MM.1S (cell line): ENCODE measurements around the gene TMPRSS6.

Experiments used
- DNase-seq: peaks from one replicate; pipeline ENCODE4 v3.0.0-alpha.2; 2015
- H2AFZ ChIP-seq: fragments of 300-600 bp; sonication (generic); 2 replicates; pipeline ENCODE4 v1.6.0; 2016; ENCODE audit warnings: antibody characterized with exemption, low read length
- H3F3A ChIP-seq: fragments of 300-600 bp; sonication (generic); 2 replicates; pipeline ENCODE4 v1.6.1; 2016; ENCODE audit warnings: mild to moderate bottlenecking, antibody characterized with exemption, low read length, moderate library complexity, mixed read lengths; ENCODE audit not compliant: insufficient read depth
- H3K27ac ChIP-seq: fragments of 300-600 bp; sonication (generic); 2 replicates; pipeline ENCODE4 v1.5.1; 2016; ENCODE audit warnings: mild to moderate bottlenecking, low read length
- H3K27me3 ChIP-seq: fragments of 300-600 bp; sonication (generic); replicated peaks from 2 replicates; pipeline ENCODE4 v1.6.0; 2016; ENCODE audit warnings: low read length; ENCODE audit not compliant: insufficient read depth
- H3K36me3 ChIP-seq: fragments of 300-600 bp; sonication (generic); replicated peaks from 2 replicates; pipeline ENCODE4 v1.6.1; 2016; ENCODE audit warnings: mild to moderate bottlenecking, low read length, mixed read lengths; ENCODE audit not compliant: insufficient read depth
- H3K4me1 ChIP-seq: fragments of 300-600 bp; sonication (generic); 2 replicates; pipeline ENCODE4 v1.6.1; 2016; ENCODE audit warnings: low read length, mixed read lengths
- H3K4me2 ChIP-seq: fragments of 300-600 bp; sonication (generic); 2 replicates; pipeline ENCODE4 v1.6.0; 2016; ENCODE audit warnings: low read depth, low read length
- H3K4me3 ChIP-seq: fragments of 300-600 bp; sonication (generic); 2 replicates; pipeline ENCODE4 v1.5.1; 2016; ENCODE audit warnings: low read length, mixed read lengths
- H3K79me2 ChIP-seq: fragments of 300-600 bp; sonication (generic); 2 replicates; pipeline ENCODE4 v1.6.1; 2016; ENCODE audit warnings: mixed run types, low read length, mixed read lengths
- H3K9ac ChIP-seq: fragments of 300-600 bp; sonication (generic); 2 replicates; pipeline ENCODE4 v1.6.1; 2016; ENCODE audit warnings: low read length, mixed read lengths
- H3K9me2 ChIP-seq: fragments of 300-600 bp; sonication (generic); replicated peaks from 2 replicates; pipeline ENCODE4 v1.6.1; 2016; ENCODE audit warnings: mild to moderate bottlenecking, low read length, mixed read lengths; ENCODE audit not compliant: insufficient read depth
- H3K9me3 ChIP-seq: fragments of 300-600 bp; sonication (generic); replicated peaks from 2 replicates; pipeline ENCODE4 v1.6.1; 2016; ENCODE audit warnings: mild to moderate bottlenecking, low read length, mixed read lengths; ENCODE audit not compliant: insufficient read depth
- H4K20me1 ChIP-seq: fragments of 300-600 bp; sonication (generic); 2 replicates; pipeline ENCODE4 v1.6.1; 2016; ENCODE audit warnings: mild to moderate bottlenecking, low read length, moderate library complexity, mixed read lengths; ENCODE audit not compliant: insufficient read depth
- EZH2 ChIP-seq: fragments of 300-600 bp; sonication (generic); optimal IDR thresholded peaks from 2 replicates; pipeline ENCODE3; 2017; ENCODE audit warnings: low read depth, mild to moderate bottlenecking, antibody characterized with exemption, low read length, mixed read lengths
- EZH2phosphoT487 ChIP-seq: fragments of 300-600 bp; sonication (generic); IDR thresholded peaks from 2 replicates; pipeline ENCODE4 v1.6.1; 2018; ENCODE audit warnings: antibody characterized with exemption, low read length
- TF ChIP-seq, protein P1 (sequence below): fragments of 300-600 bp; sonication (generic); IDR thresholded peaks from 2 replicates; pipeline ENCODE4 v1.5.1; 2016; ENCODE audit warnings: antibody characterized with exemption, low read length, mixed read lengths

Gene TMPRSS6

DNA sequence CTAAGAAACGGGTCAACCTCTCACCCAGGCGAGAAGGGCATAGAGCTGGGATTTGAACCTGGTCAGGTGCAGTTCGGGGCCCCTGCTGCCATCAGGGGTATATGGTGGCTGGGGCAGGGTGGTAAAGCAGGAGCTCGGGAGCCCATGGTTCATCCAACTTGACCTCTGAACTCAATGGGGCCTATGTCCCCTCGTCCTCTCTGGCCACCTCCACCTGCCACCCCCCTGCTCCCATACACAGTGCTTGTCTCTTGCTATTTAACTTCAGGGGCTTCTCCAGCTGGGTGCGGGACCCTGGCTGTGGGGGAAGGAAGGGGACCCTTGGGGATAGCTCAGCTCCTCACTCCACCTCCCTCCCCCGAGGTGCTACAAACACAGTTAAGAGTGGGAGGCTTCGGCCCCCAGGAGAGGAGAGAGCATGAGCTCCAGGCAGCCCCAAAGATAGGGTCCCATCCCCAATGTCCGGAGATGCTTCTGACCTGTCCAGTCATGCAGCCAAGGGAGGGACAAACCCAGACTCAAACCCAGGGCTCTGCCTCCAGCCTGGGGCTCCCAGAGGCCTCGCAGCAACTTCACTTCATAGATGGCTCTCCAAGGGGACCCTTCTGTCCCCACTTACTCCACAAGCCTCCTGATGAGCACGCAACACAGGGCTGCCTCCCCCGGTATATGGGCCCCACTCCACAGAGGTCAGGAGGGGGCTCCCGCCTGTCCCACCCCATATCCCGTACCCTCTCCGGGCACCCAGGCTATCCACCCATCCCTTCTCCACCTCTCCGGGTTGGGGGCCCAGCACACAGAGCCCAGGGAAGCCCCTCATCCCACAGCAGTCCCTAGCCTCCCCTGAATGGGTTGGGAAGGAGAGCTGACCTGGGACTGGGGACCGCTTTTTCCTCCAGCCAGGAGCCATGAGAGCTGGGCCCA lies 39.5 kb upstream of the TMPRSS6 start:
- TF ChIP-seq EZH2phosphoT487 (no peak), EZH2 (no peak)
- Histone ChIP-seq H3K9me3 (no peaks in the 10 kb centered on the region), H3K9ac (no peak overlapping the region), H3K4me3 (no peak overlapping the region), H4K20me1 (no peaks in the 10 kb centered on the region), H3K4me1 (no peaks in the 10 kb centered on the region), H3K27me3 (peaks cover 69% of the 10 kb centered on the region), H3K9me2 (no peaks in the 10 kb centered on the region), H3F3A (no peaks in the 10 kb centered on the region), H3K79me2 (no peaks in the 10 kb centered on the region), H3K36me3 (no peaks in the 10 kb centered on the region), H3K4me2 (no peak overlapping the region), H2AFZ (no peak overlapping the region), H3K27ac (no peak overlapping the region)
- no peak for DNase-seq

DNA sequence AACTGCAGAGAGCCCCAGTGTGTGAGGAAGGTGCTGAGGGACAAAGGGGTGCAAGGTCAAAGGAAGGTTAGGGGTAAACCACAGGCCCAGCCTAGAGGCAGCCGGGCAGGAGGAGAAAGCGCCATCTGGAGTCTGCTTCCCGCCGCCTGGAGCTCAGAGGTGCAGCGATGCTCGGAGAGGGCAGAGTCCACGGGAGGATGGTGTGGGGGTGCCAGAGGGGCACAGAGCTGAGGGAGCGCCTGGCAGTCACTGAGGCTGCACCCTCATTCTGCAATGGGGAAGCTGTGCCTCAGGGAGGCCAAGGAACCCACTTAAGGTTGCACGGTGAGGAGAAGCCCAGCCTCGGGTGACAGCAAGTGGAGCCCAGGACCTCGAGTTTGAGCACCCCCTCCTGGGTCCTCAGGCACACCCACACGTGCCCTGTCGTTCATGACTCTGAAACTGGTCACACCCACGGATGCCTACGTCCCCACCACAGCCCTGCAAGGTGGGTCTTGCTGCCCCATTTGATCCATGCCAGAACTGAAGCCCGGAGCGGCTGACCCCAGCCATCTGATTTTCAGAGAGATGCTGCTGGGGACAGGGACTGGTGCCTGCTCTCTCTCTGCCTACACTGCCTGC lies 38.6 kb upstream of the TMPRSS6 start:
- no peak for DNase-seq
- H3F3A ChIP-seq, result no peaks in the 10 kb centered on the region
- TF ChIP-seq EZH2phosphoT487, result no peak
- no peak for TF ChIP-seq EZH2
- TF ChIP-seq, protein P1, sequence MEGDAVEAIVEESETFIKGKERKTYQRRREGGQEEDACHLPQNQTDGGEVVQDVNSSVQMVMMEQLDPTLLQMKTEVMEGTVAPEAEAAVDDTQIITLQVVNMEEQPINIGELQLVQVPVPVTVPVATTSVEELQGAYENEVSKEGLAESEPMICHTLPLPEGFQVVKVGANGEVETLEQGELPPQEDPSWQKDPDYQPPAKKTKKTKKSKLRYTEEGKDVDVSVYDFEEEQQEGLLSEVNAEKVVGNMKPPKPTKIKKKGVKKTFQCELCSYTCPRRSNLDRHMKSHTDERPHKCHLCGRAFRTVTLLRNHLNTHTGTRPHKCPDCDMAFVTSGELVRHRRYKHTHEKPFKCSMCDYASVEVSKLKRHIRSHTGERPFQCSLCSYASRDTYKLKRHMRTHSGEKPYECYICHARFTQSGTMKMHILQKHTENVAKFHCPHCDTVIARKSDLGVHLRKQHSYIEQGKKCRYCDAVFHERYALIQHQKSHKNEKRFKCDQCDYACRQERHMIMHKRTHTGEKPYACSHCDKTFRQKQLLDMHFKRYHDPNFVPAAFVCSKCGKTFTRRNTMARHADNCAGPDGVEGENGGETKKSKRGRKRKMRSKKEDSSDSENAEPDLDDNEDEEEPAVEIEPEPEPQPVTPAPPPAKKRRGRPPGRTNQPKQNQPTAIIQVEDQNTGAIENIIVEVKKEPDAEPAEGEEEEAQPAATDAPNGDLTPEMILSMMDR, result no peak
- H2AFZ ChIP-seq, result no peak overlapping the region
- H3K36me3 ChIP-seq, result no peaks in the 10 kb centered on the region
- H4K20me1 ChIP-seq, result no peaks in the 10 kb centered on the region
- no peak overlapping the region for H3K27ac ChIP-seq
- no peaks in the 10 kb centered on the region for H3K79me2 ChIP-seq
- H3K9me2 ChIP-seq, result no peaks in the 10 kb centered on the region
- no peak overlapping the region for H3K4me2 ChIP-seq
- peaks cover 75% of the 10 kb centered on the region for H3K27me3 ChIP-seq
- no peaks in the 10 kb centered on the region for H3K9me3 ChIP-seq
- H3K9ac ChIP-seq, result no peak overlapping the region
- H3K4me1 ChIP-seq, result no peaks in the 10 kb centered on the region
- no peak overlapping the region for H3K4me3 ChIP-seq

DNA sequence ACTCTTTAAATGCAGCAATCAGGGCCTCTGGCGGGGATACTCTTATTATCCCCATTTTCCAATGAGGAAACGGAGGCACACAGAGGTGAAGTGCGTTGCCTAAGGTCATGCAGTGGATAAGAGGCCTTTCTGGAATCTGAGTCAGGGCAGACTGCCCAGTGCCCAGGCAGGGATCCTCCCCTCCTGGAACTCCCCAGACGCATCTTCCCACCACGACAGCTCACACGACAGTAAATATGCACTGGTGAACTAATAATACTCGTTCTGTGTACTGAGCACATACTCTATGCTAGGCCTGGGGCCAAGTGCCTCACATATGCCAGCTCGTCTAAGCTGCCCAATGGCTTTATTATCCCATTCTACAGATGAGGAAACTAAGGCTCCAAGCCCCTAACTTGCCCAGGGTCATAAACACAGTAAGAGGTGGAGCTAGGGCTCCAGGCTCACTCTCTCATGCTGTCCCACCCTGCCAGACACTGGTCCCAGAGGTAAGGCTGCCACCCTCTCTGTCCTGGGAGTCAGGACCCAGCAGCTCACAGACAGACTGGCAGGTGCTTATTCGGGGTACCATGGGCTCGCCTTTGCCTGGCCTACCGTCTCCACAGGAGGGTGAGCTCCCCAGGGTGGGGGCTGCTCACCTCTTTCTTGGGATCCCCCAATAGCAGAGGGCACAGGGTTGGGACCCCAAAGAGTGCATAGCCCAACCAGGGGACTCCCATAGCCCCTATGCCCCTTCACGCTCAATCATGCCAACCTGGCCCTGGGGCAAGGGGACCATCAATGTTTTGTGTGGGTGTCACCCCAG lies 37.9 kb upstream of the TMPRSS6 start:
- H3K9ac ChIP-seq, result no peak overlapping the region
- peaks cover 79% of the 10 kb centered on the region for H3K27me3 ChIP-seq
- no peaks in the 10 kb centered on the region for H3K9me3 ChIP-seq
- no peaks in the 10 kb centered on the region for H3K36me3 ChIP-seq
- TF ChIP-seq EZH2phosphoT487, result no peak
- TF ChIP-seq EZH2, result no peak
- TF ChIP-seq, protein P1, result no peak
- no peak overlapping the region for H2AFZ ChIP-seq
- H4K20me1 ChIP-seq, result no peaks in the 10 kb centered on the region
- no peaks in the 10 kb centered on the region for H3F3A ChIP-seq
- no peaks in the 10 kb centered on the region for H3K4me1 ChIP-seq
- no peak overlapping the region for H3K4me2 ChIP-seq
- H3K9me2 ChIP-seq, result no peaks in the 10 kb centered on the region
- H3K27ac ChIP-seq, result no peak overlapping the region
- no peak overlapping the region for H3K4me3 ChIP-seq
- DNase-seq, result no peak
- no peaks in the 10 kb centered on the region for H3K79me2 ChIP-seq
